Keratinocyte (primary cell): ENCODE measurements around the gene COL9A3. TPM values are rescaled to one million over a fixed set of nuclear protein-coding genes. Genes with fewer than 3 reads are reported as not detected.

Experiments used
- DNase-seq: peaks from one replicate; pipeline ENCODE4 v3.0.0-alpha.2; 2011; ENCODE audit warnings: low read depth, missing footprints, low spot score
- FAIRE-seq: peaks from 2 replicates; lab custom pipeline; 2011; peaks lifted over from hg19 to GRCh38; lab: Jason Lieb, UNC
- H2AFZ ChIP-seq: 2 replicates; pipeline ENCODE4 v1.6.0; 2012; ENCODE audit warnings: low read length, control low read depth, inconsistent platforms; ENCODE audit not compliant: control insufficient read depth
- H3K27ac ChIP-seq: 2 replicates; pipeline ENCODE4 v1.5.1; 2011; ENCODE audit warnings: low read length; ENCODE audit not compliant: control insufficient read depth, insufficient read depth
- H3K27me3 ChIP-seq: 3 replicates; pipeline ENCODE4 v1.6.0; 2011; ENCODE audit warnings: low read length; ENCODE audit not compliant: control insufficient read depth, insufficient read depth; ENCODE audit errors: extremely low read depth
- H3K36me3 ChIP-seq, 2 experiments: 2 replicates in 1 of 2; 3 replicates in 1 of 2; pipeline ENCODE4 v1.5.1; 2011; ENCODE audit warnings: low read length in 2 of 2, mild to moderate bottlenecking in 1 of 2; ENCODE audit not compliant: control insufficient read depth in 2 of 2, insufficient read depth in 2 of 2; ENCODE audit errors: extremely low read depth in 1 of 2
- H3K4me1 ChIP-seq: 3 replicates; pipeline ENCODE4 v1.5.1; 2011; ENCODE audit warnings: low read length; ENCODE audit not compliant: control insufficient read depth, insufficient read depth; ENCODE audit errors: extremely low read depth
- H3K4me2 ChIP-seq: 3 replicates; pipeline ENCODE4 v1.6.0; 2011; ENCODE audit warnings: low read depth, low read length; ENCODE audit not compliant: control insufficient read depth, insufficient read depth; ENCODE audit errors: extremely low read depth
- H3K4me3 ChIP-seq, 3 experiments: fragments of 200-600 bp in 1 of 3; sonication (generic) in 1 of 3; 2 replicates in 2 of 3; 3 replicates in 1 of 3; pipeline ENCODE4 v1.5.1; 2011 to 2016; ENCODE audit warnings: low read length in 3 of 3, mild to moderate bottlenecking in 3 of 3, control low read depth in 2 of 3, inconsistent platforms in 1 of 3, low read depth in 1 of 3, mixed read lengths in 1 of 3, mixed run types in 1 of 3, moderate library complexity in 1 of 3; ENCODE audit not compliant: control insufficient read depth in 2 of 3, insufficient read depth in 2 of 3; ENCODE audit errors: extremely low read depth in 1 of 3
- H3K79me2 ChIP-seq: 2 replicates; pipeline ENCODE4 v1.6.0; 2012; ENCODE audit warnings: low read length; ENCODE audit not compliant: control insufficient read depth, insufficient read depth
- H3K9ac ChIP-seq: 3 replicates; pipeline ENCODE4 v1.6.0; 2011; ENCODE audit warnings: low read length; ENCODE audit not compliant: control insufficient read depth, insufficient read depth; ENCODE audit errors: extremely low read depth
- H3K9me1 ChIP-seq: 3 replicates; pipeline ENCODE4 v1.6.0; 2011; ENCODE audit warnings: low read length; ENCODE audit not compliant: control insufficient read depth, insufficient read depth; ENCODE audit errors: extremely low read depth
- H3K9me3 ChIP-seq: 2 replicates; pipeline ENCODE4 v1.5.1; 2012; ENCODE audit warnings: low read depth, low read length; ENCODE audit not compliant: control insufficient read depth
- H4K20me1 ChIP-seq: 3 replicates; pipeline ENCODE4 v1.6.0; 2011; ENCODE audit warnings: low read length; ENCODE audit not compliant: control insufficient read depth, insufficient read depth; ENCODE audit errors: extremely low read depth
- CTCF ChIP-seq, 3 experiments: IDR thresholded peaks in 1 of 3; conservative IDR thresholded peaks in 1 of 3; optimal IDR thresholded peaks in 1 of 3; 2 replicates in 2 of 3; 3 replicates in 1 of 3; pipeline versions ENCODE3 to v1.5.1; 2011; ENCODE audit warnings: low read length in 3 of 3, mild to moderate bottlenecking in 3 of 3, moderate library complexity in 2 of 3, control low read depth in 1 of 3, inconsistent platforms in 1 of 3; ENCODE audit not compliant: insufficient read depth in 2 of 3; ENCODE audit errors: extremely low read depth in 1 of 3
- EZH2 ChIP-seq: IDR thresholded peaks from one replicate; pipeline ENCODE4 v1.6.1; 2012; ENCODE audit warnings: inconsistent platforms, mild to moderate bottlenecking, low read length, moderate library complexity
- dilution Hi-C: fragments of 300-500 bp; cut with MboI; formaldehyde crosslinking; loops from one replicate; pipeline ENCODE4 v1.7.0; 2020; ENCODE audit warnings: low sequenced_read_pairs; ENCODE audit not compliant: extremely low pct_ligation_motif_present
- polyA plus RNA-seq, 5 experiments: library from polyadenylated mRNA; depleted of rRNA in 3 of 5; stranded (reverse) in 3 of 5; stranded (forward) in 1 of 5; unstranded in 1 of 5; fragments of >200 nt; gene quantifications; 1 replicate in 1 of 5; 2 replicates in 3 of 5; 3 replicates in 1 of 5; pipeline versions ENCODE4 v1.2.1 to v1.2.3, GENCODE V29; 2011 to 2012; ENCODE audit warnings: missing spikeins in 2 of 5, low read depth in 1 of 5, low replicate concordance in 1 of 5

COL9A3 gene
- polyA plus RNA-seq, 1 donor (not counting 4 experiments of a cell fraction or from before 2014, with no cell fraction given), result 4.8 TPM

DNA sequence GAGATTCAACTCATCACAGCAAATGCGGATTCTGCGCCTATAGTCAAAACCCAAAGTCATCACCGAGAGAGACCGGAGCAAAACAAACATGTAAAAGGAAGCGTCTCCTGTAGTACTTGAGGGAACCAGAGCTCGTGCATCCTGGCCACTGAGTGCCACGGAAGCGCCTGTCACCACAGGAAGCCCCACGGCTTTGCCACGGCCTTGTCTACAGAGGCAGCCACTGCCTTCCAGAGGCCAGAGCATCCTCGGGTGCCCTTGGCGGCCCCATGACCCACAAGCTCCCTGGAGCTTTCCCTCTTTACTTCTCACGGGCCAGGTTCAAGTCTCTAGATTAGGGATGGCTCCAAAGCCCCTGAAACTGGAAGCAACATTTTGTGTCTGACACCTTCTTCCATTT, 37.3 kb downstream of the COL9A3 start:
- no peaks in the 10 kb centered on the region for H3K27me3 ChIP-seq
- no peak for DNase-seq
- H2AFZ ChIP-seq, result no peak overlapping the region
- peaks cover 28% of the 10 kb centered on the region for H3K79me2 ChIP-seq
- TF ChIP-seq EZH2, result no peak
- no peak for TF ChIP-seq CTCF (optimal IDR thresholded peaks at IDR 0.05 in 1 of 3, IDR thresholded peaks at IDR 0.05 in 1 of 3, conservative IDR thresholded peaks at IDR 0.05 in 1 of 3; ENCODE audit: extremely low read depth in 1 of 3, insufficient read depth in 2 of 3, low read length in 3 of 3)
- peaks cover 17 to 22% of the 10 kb centered on the region in 2 experiments for H3K36me3 ChIP-seq
- peaks cover 16% of the 10 kb centered on the region for H3K4me1 ChIP-seq
- H3K9me1 ChIP-seq, result no peaks in the 10 kb centered on the region
- H3K9ac ChIP-seq, result no peak overlapping the region
- peaks cover 3% of the 10 kb centered on the region for H4K20me1 ChIP-seq
- FAIRE-seq, result no peak
- no peaks in the 10 kb centered on the region for H3K9me3 ChIP-seq
- no peak overlapping the region for H3K27ac ChIP-seq
- dilution Hi-C loops, result no loop called here
- no peak overlapping the region for H3K4me3 ChIP-seq
- no peak overlapping the region for H3K4me2 ChIP-seq

- Histone ChIP-seq H3K36me3 (peaks cover 17 to 26% of the 10 kb centered on the region in 2 experiments), H3K9ac (no peak overlapping the region), H3K9me3 (no peaks in the 10 kb centered on the region), H4K20me1 (peaks cover 6% of the 10 kb centered on the region), H2AFZ (no peak overlapping the region), H3K9me1 (no peaks in the 10 kb centered on the region), H3K4me3 (no peak overlapping the region), H3K4me2 (no peak overlapping the region), H3K79me2 (peaks cover 38% of the 10 kb centered on the region), H3K27ac (no peak overlapping the region), H3K4me1 (peaks cover 25% of the 10 kb centered on the region), H3K27me3 (no peaks in the 10 kb centered on the region)
- TF ChIP-seq CTCF (optimal IDR thresholded peaks at IDR 0.05 in 1 of 3, IDR thresholded peaks at IDR 0.05 in 1 of 3, conservative IDR thresholded peaks at IDR 0.05 in 1 of 3; ENCODE audit: extremely low read depth in 1 of 3, insufficient read depth in 2 of 3, low read length in 3 of 3), result no peak
- no peak for TF ChIP-seq EZH2
- FAIRE-seq (no peak), DNase-seq (no peak)
- dilution Hi-C loops, result no loop called here
These were observed 38.3 kb downstream of the COL9A3 start for GRCh38 chr20:62855120-62855519.
